GM08714 (cell line): ENCODE results near the gene KIRREL3.
"Not testable (repeated sequence)": the region's sequence is repeated elsewhere in the genome, so short reads cannot be mapped to it uniquely, and the experiment has no call there.

Experiments
- H3K4me3 ChIP-seq: fragments of 200-500 bp; sonication (Bioruptor generic); 2 replicates; pipeline ENCODE4 v1.5.1; 2014; ENCODE audit warnings: mild to moderate bottlenecking, low read length, inconsistent platforms
- ZNF274 ChIP-seq: IDR thresholded peaks from 2 replicates; pipeline ENCODE4 v1.6.1; 2012; ENCODE audit warnings: mild to moderate bottlenecking, low read depth, low read length

The KIRREL3 gene

GRCh38 chr11:126385991-126386728, 614.4 kb downstream of the KIRREL3 start:
- no peak overlapping the region for H3K4me3 ChIP-seq
- TF ChIP-seq ZNF274 = no peak

DNA sequence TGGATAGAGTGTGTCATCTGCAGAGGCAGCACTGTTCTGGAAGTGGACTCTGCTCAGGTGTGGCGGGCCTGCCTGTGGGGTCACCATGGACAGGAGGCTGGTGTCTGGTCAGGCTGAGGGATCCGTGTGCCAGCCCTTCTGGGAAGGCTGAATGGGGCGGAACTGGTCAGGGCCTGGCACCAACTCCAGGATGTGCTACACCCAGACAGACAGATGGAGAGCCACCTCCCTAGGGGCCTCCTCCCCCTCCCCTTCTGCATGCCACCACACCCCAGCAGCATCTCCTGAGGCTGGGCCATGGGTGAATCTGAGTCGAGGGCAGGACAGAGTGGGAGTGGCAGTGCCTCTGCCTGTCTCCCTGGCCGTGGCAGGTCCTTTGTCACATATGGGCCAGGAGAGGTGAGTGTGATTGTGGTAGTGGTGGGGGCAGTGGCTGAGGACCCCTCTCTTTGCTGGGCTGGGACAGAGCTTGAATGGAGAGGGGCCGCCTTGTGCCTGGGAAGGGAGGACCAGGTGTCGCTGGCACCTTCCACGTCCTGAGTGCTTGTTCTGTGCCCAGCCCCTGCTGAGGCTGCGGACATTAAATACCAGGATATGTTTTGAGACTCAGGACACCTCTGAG, 616.0 kb downstream of the KIRREL3 start:
- H3K4me3 ChIP-seq = no peak overlapping the region
- TF ChIP-seq ZNF274 = no peak

DNA sequence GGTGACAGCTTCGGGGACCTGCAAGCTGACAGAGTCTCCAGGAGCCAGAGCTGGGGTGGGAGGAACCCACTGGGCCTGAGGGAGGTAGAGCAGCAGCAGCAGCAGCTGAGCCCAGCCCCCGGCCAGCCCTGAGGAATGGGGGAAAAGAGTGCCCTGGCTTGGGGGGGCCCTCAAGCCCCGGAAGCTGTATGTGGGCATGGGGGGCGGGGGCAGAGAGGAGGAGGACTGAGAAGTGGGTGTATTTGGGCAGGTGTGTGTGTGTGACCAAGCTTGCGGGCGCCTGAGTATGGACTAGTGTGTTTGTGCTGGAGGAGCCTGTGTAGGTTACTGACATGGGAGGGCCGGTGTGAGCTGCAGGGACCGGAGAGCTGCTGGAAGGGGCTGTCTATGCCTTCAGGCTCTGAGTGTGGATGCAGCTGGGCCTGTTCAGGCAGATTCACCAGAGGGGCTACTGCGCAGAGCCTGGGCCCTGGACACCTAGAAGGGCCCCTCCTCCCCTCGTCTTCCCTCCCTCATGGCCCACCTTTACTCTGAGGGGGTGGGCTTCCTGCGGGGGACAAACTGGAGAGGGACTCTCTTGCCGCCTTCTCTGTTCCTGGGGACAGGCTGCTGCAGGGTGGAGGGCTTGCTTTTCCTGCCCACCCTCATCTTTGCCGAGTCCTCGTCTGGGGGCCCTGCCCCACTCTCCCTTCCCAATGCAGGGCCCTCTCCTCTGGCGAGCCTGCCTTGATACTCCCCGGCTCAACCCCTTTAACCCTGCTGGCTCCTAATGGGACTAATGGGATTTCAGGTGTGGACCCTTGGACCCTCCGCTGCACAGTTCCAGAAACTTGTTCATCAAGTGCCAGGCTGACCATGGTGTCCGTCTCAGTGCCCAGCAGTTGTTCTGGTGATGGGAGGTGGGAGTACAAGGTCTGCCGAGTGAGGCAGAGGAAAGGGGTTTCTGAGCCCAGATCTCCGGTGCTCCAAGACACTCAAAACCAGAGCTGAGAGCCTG, 616.9 kb downstream of the KIRREL3 start:
- H3K4me3 ChIP-seq = no peak overlapping the region
- TF ChIP-seq ZNF274 = no peak

GRCh38 chr11:126382641-126383040, 617.9 kb downstream of the KIRREL3 start:
- H3K4me3 ChIP-seq = not testable (repeated sequence)

DNA sequence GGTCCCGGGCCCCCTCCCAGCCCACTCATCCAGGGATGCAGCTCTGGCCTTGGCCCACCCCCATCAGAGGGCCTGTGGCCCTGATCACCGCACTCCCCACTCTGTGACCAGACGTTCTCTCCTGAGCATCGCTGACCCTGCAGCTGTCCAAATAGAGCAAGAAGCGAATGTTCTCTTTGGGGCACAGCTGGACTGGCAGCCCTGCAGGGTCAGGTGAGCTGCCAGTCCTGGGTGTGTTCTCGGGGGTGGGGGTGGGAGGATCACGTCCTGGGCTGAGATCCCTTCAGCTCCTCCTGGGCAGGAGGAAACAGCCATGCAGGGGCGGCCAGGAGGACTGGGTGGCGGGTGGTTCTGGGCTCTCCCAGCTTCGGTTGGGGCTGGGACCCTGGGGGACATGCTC, 618.6 kb downstream of the KIRREL3 start:
- H3K4me3 ChIP-seq = not testable (repeated sequence)

DNA sequence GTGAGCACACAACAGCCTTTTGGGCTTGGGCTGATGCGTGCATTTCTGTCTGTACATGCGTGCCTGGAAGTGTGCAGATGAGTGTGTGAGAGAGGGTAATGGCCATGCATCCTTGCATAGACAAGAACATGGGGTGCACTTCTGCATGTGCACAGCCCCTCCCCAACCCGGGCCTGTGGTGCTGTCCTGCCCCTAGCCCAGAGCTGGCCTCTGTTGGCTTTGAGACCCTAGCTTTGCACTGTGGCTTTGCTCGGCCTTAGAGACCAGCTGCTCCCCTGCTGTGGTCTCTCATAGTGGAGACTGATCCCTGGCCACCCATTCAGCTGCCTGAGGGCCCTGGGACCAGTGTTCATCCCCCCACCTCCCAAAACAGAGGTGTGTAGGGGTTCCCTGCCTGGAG, 619.7 kb downstream of the KIRREL3 start:
- H3K4me3 ChIP-seq = no peak overlapping the region
- no peak for TF ChIP-seq ZNF274

GRCh38 chr11:126378763-126379162, 621.8 kb downstream of the KIRREL3 start:
- H3K4me3 ChIP-seq = no peak overlapping the region
- TF ChIP-seq ZNF274 = no peak

DNA sequence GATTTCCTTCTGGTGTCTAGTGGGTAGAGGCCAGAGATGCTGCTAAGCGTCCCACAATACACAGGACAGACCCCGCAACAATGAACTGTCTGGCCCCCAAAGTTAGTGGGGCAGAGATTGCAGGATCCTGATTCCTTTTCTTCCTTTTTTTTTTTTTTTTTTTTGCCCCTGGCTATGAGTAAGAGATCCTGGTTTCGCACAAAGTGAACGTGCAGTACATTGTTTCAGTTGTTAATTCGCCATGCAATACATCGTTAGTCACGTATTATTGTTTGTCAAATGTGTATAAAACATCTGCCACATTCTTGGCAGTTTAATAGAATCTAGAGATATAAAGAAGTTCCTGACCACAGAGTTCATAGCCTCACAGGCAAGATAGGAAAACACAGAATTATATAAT, 624.8 kb downstream of the KIRREL3 start:
- no peak for TF ChIP-seq ZNF274

DNA sequence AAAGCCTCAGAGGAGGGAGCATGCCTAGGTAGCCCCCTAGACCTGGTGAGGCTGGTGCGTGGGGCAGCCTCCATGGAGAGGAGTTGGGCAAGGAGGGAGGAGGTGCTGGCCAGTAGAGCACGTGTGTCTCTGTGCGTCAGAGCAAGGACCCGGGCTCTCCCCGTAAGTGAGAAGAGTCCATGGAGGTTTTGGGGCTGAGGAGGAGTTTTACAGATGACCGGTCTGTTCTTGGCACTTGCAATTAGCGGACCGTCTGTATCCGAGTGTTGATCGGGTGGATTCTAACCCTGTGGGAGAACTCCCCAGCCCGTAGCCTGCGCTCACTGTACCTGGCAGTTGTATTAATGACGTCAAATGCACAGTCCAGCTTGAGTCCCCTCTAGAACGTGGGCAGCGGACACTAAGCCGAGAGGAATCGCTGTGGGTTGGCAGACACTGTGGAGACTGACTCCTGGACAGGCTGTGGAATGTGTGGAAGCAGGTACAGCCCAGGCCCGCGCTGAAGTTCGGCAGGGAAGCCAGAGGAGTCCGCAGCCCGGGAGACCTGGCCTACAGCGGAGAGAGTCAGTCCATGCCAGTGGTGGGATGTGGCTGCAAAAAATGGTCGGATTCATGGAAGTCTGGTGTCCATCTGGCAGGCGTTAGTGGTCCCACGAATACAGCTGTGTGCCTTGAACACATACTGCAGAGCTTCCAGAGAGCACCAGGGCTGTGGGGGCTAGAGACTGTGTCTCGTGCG, 625.8 kb downstream of the KIRREL3 start:
- not testable (repeated sequence) for H3K4me3 ChIP-seq

More for the DNA sequence above, 624.8 kb downstream of the KIRREL3 start:
- no peak overlapping the region for H3K4me3 ChIP-seq

DNA sequence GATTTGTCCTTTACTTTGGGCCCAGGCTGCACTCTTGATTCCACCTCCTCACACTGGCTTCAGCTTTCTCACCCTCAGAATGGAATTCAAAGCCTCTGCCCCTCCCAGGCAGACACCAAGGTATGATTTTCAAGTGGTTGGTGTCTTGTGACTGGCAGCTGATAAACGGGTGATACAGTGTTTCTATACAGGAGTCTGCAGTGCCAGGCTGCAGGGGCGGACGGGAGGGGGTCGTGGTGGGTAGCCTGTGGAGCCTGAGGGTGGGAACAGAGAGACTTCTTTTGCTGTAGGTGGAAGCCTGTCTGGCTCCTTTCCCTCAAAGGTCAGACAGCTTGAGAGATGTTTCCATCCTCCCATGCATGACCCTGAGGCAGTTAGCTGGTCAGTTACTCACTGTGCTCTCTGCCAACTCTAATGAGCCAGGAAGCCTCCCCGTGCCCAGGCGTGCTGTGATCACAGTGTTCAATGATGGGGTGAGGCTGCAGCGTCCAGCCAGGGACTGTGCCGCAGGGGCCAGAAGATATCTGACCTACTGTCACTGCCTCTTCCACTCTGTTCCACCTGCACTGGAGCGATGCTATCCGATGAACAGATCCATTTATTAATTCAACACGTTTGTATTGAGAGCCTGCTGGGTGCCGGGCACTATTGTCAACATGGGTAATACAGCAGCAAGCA, 627.0 kb downstream of the KIRREL3 start:
- not testable (repeated sequence) for H3K4me3 ChIP-seq
